Measurements from ENCODE around the gene OR1N2.
"Not testable (repeated sequence)": the region's sequence is repeated elsewhere in the genome, so short reads cannot be mapped to it uniquely, and the experiment has no call there.

DNA sequence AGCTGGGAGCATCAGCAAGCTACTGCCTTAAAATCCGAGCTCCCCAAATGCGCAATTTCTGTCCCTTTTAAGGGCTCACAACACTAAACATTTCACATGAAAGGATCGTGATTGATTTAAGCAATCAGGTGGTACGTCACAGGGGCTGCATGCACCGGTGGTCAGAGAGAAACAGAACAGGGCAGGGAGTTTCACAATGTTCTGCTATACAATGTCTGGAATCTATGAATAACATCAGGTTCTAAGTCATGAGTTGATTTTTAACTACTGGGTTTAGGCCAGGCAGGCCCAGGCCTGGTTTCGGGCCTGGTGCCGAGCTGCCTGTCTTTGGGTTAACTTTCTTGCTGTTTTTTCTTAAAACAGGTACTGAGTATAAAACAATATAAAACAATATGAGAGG is 15.8 kb upstream of the OR1N2 start:
- TF ChIP-seq, protein P1, sequence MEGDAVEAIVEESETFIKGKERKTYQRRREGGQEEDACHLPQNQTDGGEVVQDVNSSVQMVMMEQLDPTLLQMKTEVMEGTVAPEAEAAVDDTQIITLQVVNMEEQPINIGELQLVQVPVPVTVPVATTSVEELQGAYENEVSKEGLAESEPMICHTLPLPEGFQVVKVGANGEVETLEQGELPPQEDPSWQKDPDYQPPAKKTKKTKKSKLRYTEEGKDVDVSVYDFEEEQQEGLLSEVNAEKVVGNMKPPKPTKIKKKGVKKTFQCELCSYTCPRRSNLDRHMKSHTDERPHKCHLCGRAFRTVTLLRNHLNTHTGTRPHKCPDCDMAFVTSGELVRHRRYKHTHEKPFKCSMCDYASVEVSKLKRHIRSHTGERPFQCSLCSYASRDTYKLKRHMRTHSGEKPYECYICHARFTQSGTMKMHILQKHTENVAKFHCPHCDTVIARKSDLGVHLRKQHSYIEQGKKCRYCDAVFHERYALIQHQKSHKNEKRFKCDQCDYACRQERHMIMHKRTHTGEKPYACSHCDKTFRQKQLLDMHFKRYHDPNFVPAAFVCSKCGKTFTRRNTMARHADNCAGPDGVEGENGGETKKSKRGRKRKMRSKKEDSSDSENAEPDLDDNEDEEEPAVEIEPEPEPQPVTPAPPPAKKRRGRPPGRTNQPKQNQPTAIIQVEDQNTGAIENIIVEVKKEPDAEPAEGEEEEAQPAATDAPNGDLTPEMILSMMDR (IDR thresholded peaks at IDR 0.05), result not testable (repeated sequence)
- TF ChIP-seq POLR2A (IDR thresholded peaks at IDR 0.05); POLR2AphosphoS5 (IDR thresholded peaks at IDR 0.05; ENCODE audit: insufficient read depth in 1 of 2, low read depth in 1 of 2): not testable (repeated sequence)
